HG03064 (cell line): ENCODE measurements around the gene GRIN1.
"Not testable (repeated sequence)": the region's sequence is repeated elsewhere in the genome, so short reads cannot be mapped to it uniquely, and the experiment has no call there.

Experiments
- ATAC-seq: cut with Tn5 transposase; IDR thresholded peaks from one replicate; pipeline ENCODE4 v1.9.1; 2021; ENCODE audit warnings: low read depth; ENCODE audit not compliant: unreplicated experiment

GRIN1 gene

GRCh38 chr9:137127301-137128157 lies 11.4 kb upstream of the GRIN1 start:
- no peak for ATAC-seq

GRCh38 chr9:137128158-137128861 lies 10.6 kb upstream of the GRIN1 start:
- ATAC-seq, result no peak

- ATAC-seq, result no peak
Measured at GRCh38 chr9:137128862-137129455, 10.0 kb upstream of the GRIN1 start.

GRCh38 chr9:137129456-137130175 lies 9.3 kb upstream of the GRIN1 start:
- ATAC-seq, result no peak

- ATAC-seq, result no peak
Measured at GRCh38 chr9:137130176-137130755, 8.7 kb upstream of the GRIN1 start.

GRCh38 chr9:137134191-137134590 lies 4.8 kb upstream of the GRIN1 start:
- ATAC-seq, result no peak

GRCh38 chr9:137135154-137135553 lies 3.8 kb upstream of the GRIN1 start:
- not testable (repeated sequence) for ATAC-seq

- no peak for ATAC-seq
Measured at GRCh38 chr9:137136261-137136880, 2.6 kb upstream of the GRIN1 start.

GRCh38 chr9:137136881-137137607 lies 1.9 kb upstream of the GRIN1 start:
- ATAC-seq, result no peak

GRCh38 chr9:137138058-137138721 lies 764 bp upstream of the GRIN1 start:
- no peak for ATAC-seq

GRCh38 chr9:137139468-137140150 lies 655 bp downstream of the GRIN1 start:
- ATAC-seq, result no peak

- no peak for ATAC-seq
Measured at GRCh38 chr9:137140151-137141012, 1.4 kb downstream of the GRIN1 start.

GRCh38 chr9:137141050-137141810 lies 2.3 kb downstream of the GRIN1 start:
- no peak for ATAC-seq

- ATAC-seq, result no peak
Measured at GRCh38 chr9:137141976-137142936, 3.3 kb downstream of the GRIN1 start.

- no peak for ATAC-seq
Measured at GRCh38 chr9:137143459-137143858, 4.5 kb downstream of the GRIN1 start.
